RCC 7860 (cell line): ENCODE results near the gene PCBD1.

ENCODE experiments used
- DNase-seq: peaks from one replicate; pipeline ENCODE4 v3.0.0-alpha.2; 2015; ENCODE audit warnings: low spot score
- FAIRE-seq: peaks from 2 replicates; lab custom pipeline; 2012; peaks lifted over from hg19 to GRCh38; lab: Jason Lieb, UNC

PCBD1 gene

DNA sequence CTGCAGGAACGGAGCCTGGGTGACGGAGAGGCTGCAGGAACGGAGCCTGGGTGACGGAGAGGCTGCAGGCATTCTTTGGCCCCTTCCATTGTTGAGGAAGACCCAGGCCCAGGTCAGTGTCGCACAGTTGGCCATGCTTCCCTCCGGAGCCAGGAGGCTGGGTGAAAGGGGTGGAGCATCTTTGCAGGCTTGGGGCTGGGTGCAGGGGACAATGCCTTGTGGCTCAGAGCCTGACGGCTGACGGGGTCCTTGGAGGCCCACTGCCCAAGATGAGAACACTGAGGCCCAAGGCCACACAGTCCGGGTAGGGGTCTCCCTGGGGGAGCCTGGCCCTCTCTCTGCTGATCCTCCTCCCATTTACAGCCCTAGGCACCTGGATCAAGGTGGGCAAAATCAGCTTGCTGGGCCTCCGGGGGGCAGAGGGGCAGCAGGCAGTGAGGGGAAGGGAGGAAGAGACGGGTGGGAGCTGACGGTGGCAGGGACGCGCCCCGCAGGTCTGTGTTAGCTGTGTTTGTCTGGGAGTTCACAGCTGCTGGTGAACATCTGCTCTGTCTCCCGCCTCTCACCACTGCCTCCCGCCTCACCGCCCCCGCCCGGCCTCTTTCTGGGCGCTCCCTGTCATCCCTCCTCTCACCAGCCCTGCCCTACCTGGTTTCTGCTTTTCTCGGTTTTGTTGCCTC, 30.6 kb upstream of the PCBD1 start:
- DNase-seq (no peak), FAIRE-seq (no peak)

DNA sequence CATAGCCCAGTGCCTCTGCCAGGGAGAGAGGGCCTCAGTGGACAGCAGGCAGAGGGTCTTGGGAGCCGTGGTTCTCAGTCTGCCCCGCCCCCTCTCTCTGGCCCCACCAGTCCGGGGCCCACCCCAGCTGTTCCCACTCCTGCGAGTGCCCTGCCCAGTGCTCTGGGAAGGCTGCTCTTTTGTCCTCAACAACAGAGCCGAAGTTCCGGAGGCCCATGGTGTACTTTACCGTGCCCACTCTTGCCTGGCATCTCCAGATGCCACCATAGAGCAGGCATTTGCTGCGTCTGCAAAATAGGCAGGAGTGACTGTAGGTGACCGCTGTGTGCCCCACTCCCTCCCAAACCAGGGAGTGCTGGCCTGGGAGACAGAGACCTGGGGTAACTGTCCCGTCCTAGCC, 29.3 kb upstream of the PCBD1 start:
- no peak for FAIRE-seq
- no peak for DNase-seq

DNA sequence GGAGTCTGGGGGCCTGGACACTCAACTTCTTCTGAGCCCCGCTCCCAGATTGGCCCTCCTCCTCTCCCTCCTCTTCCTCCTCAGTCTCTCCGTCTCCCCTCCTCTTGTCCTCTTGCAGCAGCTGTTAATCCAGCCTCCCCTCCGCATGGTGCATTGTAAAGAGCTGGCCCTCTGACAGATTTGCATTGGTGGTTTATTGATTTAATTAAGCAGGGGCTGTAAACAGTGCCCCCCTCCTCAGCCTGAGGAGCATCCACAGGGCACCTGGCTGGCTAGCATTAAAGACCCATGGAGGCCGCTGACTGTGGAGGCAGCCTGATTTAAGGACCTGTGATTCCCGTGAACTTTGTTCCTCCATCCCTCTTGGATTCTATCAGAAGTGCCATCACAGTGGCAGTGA, 28.9 kb upstream of the PCBD1 start:
- DNase-seq: no peak
- no peak for FAIRE-seq

DNA sequence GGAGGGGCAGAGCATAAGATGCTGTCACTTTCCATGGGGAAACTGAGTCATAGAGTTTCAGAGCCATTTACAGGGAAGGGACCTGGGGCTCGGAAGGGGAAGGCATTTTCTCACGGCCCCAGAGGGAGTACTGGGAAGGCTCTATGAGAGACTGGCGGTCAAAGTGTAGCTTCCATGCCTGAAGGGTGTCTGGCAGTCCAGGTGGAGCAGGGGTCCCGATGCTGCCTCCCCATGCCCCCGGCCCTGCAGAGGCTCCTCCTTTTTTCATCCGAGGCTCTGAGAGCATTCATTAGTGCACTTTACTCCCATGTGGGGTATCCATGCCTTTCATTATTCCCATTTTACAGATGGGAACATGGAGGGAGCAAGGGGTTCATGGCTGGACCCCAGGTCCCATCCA, 27.9 kb upstream of the PCBD1 start:
- FAIRE-seq (no peak), DNase-seq (no peak)

DNA sequence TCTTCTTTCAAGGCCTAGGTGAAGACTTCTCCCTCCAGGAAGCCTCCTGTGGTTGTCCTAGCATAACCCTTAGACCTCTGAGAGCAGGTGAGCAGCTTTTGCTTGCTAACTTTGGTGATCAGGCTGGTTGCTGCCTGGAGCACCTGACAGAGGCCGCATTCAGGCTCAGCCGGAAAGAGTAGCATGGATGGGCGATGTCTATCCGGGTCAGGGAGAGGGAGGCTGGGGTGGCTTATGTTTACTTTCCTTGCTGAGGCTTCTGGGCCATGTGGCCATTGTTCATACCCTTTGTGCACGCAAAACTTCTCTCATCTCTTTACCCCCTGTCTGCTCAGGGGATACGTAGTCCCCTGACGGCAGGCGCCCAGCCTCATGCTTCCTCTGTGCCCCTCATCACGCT, 27.4 kb upstream of the PCBD1 start:
- no peak for FAIRE-seq

DNA sequence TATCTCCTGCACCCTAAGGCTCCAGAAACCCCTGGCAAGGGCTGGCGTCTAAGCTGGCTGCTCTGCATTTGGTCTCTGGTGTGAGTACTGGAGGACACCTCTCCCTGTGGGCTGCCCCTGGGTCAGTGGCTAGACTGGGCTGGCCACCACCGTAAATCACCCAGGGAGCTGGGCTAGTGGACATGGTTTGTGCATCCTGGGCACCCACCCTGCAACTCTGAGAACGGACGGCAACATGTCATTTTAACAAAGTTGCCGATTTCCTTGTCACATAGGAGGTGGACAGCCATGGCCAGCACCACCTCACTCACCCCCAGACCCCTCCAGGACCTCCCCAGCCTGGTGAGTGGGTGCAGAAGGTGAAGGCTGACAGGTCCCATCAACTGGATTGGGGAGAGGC, 26.8 kb upstream of the PCBD1 start:
- DNase-seq: no peak
- no peak for FAIRE-seq

More for the DNA sequence above, 27.4 kb upstream of the PCBD1 start:
- DNase-seq: no peak

DNA sequence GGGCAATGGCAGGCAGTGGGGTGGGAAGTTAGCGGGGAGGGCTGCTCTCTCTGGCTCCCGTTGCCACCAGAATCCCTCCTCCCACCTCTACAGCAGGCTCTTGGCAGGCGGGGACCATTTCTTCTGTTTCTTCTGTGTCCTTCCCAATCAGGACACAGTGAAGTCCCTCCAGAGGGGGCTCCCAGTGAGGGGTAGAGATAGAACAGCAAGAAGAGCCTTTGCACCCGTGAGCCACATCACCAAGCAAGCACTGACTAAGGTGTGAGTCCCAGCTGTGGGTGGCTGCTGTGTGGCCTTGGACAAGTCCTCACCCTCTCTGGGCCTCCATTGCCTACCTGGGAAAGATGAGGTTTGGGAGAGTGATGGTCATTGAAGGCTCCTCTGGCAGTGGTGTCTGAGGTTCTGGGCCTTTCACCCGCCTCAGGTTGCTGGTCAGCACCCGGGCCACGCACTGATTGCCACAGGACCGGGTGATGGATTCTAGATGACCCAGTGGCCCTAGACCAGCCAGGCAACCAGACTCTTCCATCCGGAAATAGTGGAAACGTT, 26.0 kb upstream of the PCBD1 start:
- no peak for DNase-seq
- FAIRE-seq: no peak

DNA sequence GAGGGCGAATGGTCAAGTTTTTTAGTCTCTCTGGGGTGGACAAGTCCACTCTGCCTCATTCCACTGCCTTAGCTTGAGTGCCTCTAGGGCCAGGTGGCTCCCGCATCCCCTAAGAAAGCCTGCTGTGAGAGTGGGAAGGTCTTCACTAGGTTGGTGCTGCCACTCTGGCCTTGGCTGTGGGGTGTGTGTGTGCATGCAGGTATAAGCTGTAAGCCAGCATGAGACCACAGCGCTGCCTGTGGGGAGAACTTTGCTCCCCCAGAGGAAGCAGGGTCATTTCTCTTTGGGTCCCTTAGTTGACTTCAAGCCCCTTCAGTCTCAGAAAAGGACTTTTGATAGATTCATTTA, 25.5 kb upstream of the PCBD1 start:
- DNase-seq (no peak), FAIRE-seq (no peak)

DNA sequence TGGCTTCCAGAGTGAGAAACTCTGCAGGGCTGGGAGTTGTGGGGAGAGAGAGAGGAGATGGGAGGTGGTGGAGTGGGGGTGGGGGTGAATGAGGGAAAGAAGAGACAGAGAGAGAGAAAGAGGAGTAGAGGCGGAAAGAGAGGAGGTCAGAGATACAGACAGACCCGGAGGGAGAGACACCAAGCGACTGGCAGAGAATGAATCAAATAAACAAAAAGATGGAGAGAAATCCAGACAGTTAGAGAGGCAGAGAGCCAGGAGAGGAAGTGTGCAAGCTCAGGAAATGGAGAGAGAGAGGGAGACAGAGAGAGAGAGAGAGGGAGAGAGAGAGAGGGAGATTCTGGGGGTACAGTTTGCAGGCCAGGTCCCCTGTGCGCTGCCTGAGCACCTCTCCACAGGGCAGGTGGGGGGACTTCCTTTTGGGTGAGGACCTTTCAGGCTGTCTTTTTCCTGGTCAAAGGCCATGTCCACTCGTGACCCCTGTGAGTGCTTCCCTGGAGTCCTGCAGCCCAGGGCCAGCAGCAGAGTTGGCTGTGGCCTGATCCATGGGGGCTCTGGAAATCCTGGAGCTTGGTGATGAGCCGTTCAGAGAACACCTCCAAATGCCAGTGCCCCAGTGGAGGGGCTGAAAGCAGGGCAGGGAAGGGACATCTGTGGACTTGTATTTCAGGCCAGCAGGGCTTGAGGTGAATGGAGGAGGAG, 25.0 kb upstream of the PCBD1 start:
- DNase-seq (no peak), FAIRE-seq (no peak)

DNA sequence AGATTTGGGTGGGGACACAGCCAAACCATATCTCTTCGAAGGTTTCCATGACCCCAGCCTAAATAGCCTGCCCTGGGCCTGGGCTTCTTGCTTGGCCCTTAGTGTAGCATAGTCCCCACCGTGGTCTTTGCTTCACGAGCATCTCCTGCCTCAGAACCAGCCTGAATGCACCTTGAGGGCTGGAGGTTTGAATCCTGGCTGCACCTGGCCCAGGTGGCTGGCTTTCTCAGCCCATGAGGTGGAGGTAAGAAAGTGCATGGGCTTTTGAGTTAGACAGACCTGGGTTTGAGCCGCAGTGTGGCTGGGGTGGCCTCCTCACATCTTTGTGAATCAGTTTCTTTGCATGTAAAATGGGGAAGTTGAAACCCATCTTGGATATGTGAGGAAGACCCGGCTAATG, 24.2 kb upstream of the PCBD1 start:
- FAIRE-seq: no peak

DNA sequence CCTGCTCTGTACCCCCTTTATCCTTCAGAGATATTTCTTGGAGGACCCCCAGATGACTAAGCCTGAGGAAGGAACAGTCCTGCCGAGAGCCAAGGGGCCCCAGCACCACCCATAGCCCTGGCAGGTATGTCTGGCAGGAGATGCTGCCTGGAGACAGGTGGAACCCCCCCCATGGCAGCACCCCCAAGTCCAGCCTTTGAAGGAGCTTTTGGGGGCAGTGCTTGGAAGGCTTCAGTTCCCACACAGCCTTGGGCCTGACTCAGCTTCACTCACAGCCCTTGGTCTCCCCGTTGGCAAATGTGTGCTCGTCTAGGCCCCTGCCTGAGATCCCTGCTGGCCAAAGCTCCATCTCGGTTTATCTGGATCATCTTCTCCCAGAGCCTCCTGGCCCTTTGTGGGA, 23.0 kb upstream of the PCBD1 start:
- FAIRE-seq (no peak), DNase-seq (no peak)

More for the DNA sequence above, 24.2 kb upstream of the PCBD1 start:
- no peak for DNase-seq

DNA sequence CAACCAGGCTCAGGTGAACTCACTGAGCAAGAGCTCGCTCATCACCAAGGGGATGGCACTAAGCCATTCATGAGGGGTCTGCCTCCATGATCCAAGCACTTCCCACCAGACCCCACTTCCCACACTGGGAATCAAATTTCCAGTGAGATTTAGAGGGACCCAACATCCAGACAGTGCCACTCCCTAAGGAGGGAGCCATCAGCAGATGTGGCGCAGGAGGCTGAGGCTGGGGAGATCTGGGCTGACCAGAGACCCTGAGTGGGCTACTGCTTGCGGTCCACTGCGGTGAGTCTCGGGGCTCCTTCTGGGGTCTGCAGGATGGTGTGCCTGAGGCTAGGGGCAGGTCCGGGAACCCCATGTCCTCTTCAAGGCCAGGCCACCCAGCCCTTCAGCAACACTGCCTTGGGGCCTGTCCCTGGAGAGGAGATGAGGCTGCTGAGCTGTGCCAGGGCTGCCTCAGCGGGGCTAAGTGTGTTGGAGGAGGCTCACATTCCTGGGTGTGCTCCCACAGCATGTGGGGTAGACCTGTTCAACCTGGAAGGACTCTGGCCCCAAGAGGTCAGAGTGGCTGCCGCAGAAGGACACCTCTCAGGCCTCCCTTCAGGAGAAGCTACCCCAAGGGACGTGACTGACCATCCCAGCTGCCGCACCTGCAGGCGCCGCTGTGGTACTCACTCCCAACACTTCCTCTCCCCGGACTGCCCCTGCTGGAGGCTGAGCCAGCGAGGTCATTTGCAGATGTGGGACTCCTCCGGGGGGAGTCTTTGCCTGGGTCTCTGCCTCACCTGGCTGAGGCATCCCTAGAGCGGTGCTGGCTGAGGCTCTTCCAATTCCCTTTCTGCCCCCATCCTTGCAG, 22.3 kb upstream of the PCBD1 start:
- no peak for DNase-seq
- FAIRE-seq: no peak

DNA sequence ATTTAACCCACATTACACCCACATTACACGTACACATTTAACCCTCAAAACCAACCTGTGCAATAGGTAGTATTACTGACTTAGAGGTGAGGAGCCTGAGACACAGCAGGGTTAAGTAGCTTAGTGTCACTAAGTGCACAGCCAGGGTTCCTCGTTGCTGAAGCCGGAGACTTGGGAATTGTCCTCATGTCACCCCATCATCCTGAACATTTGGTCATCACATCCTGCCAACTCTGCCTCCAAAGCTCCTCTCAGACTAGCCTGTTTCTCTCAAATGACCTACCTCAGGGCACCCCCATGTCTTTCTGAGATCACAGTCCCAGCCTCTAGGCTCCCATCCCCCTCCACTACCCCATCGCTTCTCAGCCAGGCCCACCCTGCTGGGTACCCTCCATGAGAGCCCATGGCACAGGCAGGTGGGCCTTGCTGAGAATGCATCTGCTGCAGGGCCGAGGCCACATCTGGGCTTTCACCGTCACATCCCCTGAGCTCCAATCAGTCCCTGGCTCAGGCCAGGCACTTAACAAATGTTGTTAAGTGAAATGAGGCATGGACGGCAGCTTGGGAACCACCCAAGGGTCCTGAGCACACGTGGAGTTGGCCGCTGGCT, 21.1 kb upstream of the PCBD1 start:
- FAIRE-seq (no peak), DNase-seq (no peak)

DNA sequence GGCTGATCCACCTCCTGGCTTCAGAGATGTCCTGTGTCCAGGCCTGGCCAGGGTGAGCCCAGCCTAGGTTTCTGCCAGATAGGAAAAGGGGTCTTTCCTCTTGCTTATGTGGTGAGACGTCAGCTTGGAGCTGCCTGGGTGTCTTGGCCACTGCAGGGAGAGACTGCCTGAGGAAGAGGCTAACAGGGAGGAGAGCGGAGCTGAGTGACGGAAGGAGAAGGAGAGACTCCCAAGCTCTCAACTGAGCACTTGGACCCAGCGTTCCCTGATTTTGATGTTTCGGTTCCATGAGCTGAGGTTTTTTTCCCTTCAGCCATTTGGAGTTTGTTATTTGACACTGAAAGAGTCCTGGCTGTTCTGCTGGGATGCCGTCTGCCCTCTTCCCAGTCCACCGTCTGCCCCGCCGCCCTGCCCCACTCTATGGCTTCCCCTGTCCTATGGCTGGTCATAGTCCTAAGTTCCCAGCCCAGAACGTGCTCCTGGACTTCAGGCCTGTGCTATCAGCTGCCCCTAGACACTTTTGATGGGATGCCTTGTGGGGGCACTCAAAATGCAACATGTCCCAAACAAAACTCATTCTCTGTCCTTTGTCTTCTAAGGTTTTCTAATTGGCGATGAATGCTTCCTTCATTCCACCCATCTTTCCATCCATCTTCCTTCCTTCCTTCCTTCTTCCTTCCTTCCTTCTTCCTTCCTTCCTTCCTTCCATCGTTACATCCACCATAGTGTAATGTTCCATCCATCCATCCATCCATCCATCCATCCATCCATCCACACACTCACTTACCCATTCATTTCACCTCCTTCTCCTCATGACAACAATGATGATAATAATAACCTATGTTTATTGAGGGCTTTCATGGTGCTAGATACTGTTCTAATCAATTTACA, 20.3 kb upstream of the PCBD1 start:
- FAIRE-seq (no peak), DNase-seq (no peak)

DNA sequence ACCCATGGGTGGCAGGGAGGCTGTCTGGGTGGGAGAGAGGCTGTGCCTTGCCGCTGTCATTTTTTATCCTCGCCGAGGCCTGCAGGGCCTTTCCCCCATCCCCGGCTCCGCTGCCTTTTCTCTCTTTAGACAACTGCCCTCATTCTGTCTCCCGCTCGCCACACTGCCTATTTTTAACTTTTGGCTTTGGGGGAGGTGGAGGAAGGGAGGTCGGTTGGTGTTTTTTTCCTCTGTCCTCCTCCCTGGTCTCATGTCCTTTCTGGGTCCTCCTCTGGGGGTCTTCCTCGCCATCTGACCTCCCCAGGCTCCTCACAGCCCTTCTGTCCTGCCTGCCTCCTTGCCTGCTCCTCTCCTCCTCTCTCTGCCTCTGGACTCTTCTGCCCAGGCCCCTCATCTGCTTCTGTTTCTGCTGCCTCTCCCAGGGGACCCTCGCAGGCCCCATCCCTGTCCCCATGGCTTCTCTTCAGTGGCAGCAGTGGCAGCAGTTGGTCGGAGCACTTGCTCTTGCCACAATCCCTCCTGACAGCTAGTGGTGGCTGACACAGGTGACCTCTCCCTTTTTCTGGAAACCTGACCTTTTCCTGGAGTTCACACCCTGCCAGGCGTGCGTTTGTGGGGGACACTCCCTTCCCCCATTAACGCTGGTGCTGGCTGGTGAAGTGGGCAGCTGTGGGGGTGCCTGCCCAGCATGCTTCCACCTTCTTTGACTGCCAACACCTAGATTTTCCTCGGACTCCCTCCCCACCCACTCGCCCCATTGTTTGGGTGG, 19.5 kb upstream of the PCBD1 start:
- FAIRE-seq (no peak), DNase-seq (no peak)

DNA sequence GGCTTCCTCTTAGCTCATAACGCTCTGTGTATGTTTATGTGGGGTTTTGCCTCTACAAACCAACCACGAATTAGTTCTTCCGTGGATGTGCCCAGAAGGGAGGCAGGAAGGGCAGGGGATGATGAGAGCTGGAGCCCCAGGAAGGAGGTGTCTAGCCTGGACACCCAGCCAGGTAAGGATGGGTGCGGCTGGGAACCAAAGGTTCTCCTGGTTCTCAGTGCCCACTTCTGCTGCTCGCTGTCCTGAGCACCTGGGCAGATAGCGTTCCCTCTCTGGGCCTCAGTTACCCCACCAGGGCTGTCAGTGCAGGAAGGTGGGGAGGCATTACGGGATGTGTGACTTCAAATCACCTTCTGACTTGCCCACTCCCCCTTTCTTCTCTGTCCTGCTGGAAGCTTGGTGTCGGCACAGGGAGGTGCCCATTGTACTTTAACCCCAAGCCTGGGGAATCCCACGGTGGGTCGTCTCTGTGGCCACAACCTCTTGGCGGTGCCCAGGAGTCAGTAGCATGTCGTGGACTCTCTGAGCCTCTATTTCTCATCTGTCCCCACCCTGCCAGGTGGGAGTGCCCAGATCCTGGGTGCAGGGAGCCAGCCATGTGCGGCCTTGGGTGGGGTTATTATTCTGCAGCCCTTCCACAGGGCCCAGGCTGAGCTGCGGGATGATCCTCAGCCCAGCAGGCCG, 18.7 kb upstream of the PCBD1 start:
- FAIRE-seq (no peak), DNase-seq (no peak)

DNA sequence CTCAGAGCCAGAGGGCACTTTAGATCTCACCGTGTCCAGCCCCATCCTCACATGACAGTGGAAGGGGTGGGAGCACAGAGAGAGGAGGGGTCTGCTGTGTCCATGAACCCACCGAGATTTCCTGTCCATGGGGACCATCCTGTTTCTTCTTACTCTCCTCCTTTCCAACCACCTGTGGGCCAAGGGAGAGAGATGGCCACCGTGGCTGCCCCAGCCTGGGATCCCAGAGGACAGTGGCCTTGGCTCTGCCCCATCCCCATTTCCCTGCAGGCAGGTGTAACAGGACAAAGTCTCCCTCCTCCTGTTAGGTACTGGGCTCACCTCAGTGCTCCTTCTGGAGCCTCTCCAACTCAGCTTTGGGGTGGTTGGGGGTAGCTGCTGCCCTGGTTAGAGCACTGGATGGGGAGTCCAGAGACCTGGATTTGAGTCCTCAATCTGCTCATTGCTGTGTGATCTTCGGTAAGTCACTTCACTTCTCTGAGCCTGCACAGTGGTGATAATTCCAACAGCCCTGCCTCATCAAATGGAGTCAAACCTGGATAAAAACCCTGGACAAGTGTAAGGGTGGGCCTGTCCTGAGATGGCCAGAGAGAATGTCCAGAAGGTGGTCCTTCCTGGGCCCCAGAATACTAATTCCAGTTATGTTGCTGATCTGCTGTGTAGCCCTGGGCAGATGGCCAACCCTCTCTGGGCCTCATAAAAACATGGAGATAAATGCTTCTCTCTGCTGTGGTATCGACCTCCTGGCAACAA, 17.8 kb upstream of the PCBD1 start:
- FAIRE-seq (no peak), DNase-seq (no peak)
